BJ (cell line): ENCODE results near the gene C1QL2. TPM values are rescaled to one million over a fixed set of nuclear protein-coding genes. Genes with fewer than 3 reads are reported as not detected.

ENCODE experiments used
- CTCF ChIA-PET: fragments of 350-600 bp; formaldehyde crosslinking; extraction: SDS; loops from one replicate; lab custom pipeline; 2021; ENCODE audit warnings: antibody characterized with exemption, inconsistent platforms; lab: Yijun Ruan, JAX
- POLR2A ChIA-PET: fragments of 300-600 bp; sonication (Branson Sonifier 250); formaldehyde crosslinking; extraction: SDS; loops from one replicate; lab custom pipeline; 2021; ENCODE audit warnings: antibody characterized with exemption; lab: Charles Lee
- DNase-seq: peaks from one replicate; pipeline ENCODE4 v3.0.0-alpha.2; 2011; ENCODE audit warnings: low read depth
- H3K27me3 ChIP-seq: 2 replicates; pipeline ENCODE4 v1.6.0; 2011; ENCODE audit warnings: low read length; ENCODE audit not compliant: control insufficient read depth, insufficient read depth
- H3K36me3 ChIP-seq: 2 replicates; pipeline ENCODE4 v1.5.1; 2011; ENCODE audit warnings: low read length; ENCODE audit not compliant: control insufficient read depth, insufficient read depth
- H3K4me3 ChIP-seq: 2 replicates; pipeline ENCODE4 v1.5.1; 2011; ENCODE audit warnings: low read depth, mild to moderate bottlenecking, control low read depth, low read length
- CTCF ChIP-seq: IDR thresholded peaks from 2 replicates; pipeline ENCODE4 v1.5.1; 2011; ENCODE audit warnings: low read depth, mild to moderate bottlenecking, control low read depth, inconsistent platforms, low read length, moderate library complexity; ENCODE audit not compliant: insufficient read depth
- polyA plus RNA-seq: library from polyadenylated mRNA; depleted of rRNA; stranded (reverse); fragments of >200 nt; gene quantifications from 2 replicates; pipeline ENCODE4 v1.2.3, GENCODE V29; 2011

C1QL2 gene
- polyA plus RNA-seq, 1 experiment = not detected

- ChIA-PET CTCF (no interaction called here), POLR2A (no interaction called here)
- TF ChIP-seq CTCF = no peak
- H3K4me3 ChIP-seq = no peak overlapping the region
- H3K36me3 ChIP-seq = no peaks in the 10 kb centered on the region
- DNase-seq = no peak
- H3K27me3 ChIP-seq = no peaks in the 10 kb centered on the region
These were observed 21.4 kb upstream of the C1QL2 start for GRCh38 chr2:119179991-119180390.

- no peak overlapping the region for H3K4me3 ChIP-seq
- no peaks in the 10 kb centered on the region for H3K36me3 ChIP-seq
- CTCF ChIA-PET = interaction anchor here (0.8 kb wide), 2 partner anchors 9 to 87 kb away, joined by 3 read pairs; no protein-coding TSS in a partner anchor
- TF ChIP-seq CTCF = no peak
- POLR2A ChIA-PET = interaction anchor here (0.6 kb wide), 1 partner anchor 10 kb away, joined by 4 read pairs; no protein-coding TSS in a partner anchor
- H3K27me3 ChIP-seq = no peaks in the 10 kb centered on the region
- no peak for DNase-seq
These were observed 20.7 kb upstream of the C1QL2 start for GRCh38 chr2:119179202-119179601.

- no peaks in the 10 kb centered on the region for H3K36me3 ChIP-seq
- ChIA-PET POLR2A (interaction anchor here (0.6 kb wide), 1 partner anchor 11 kb away, joined by 4 read pairs; no protein-coding TSS in a partner anchor), CTCF (interaction anchor here (0.8 kb wide), 1 partner anchor 88 kb away, joined by 3 read pairs; no protein-coding TSS in a partner anchor)
- no peaks in the 10 kb centered on the region for H3K27me3 ChIP-seq
- DNase-seq = no peak
- no peak overlapping the region for H3K4me3 ChIP-seq
- no peak for TF ChIP-seq CTCF
These were observed 20.2 kb upstream of the C1QL2 start for GRCh38 chr2:119178776-119179175.

GRCh38 chr2:119177838-119178190, 19.3 kb upstream of the C1QL2 start:
- Histone ChIP-seq H3K36me3 (no peaks in the 10 kb centered on the region), H3K27me3 (no peaks in the 10 kb centered on the region), H3K4me3 (no peak overlapping the region)
- no peak for DNase-seq
- ChIA-PET POLR2A (no interaction called here), CTCF (interaction anchor here (0.6 to 0.9 kb wide), 2 partner anchors 300 to 802 kb away, joined by 3 to 4 read pairs; no protein-coding TSS in a partner anchor)
- no peak for TF ChIP-seq CTCF

GRCh38 chr2:119177171-119177837, 18.8 kb upstream of the C1QL2 start:
- ChIA-PET CTCF (interaction anchor here (0.6 to 0.9 kb wide), 2 partner anchors 299 to 802 kb away, joined by 3 to 4 read pairs; no protein-coding TSS in a partner anchor), POLR2A (no interaction called here)
- no peak for TF ChIP-seq CTCF
- no peak for DNase-seq
- H3K4me3 ChIP-seq = no peak overlapping the region
- H3K36me3 ChIP-seq = no peaks in the 10 kb centered on the region
- H3K27me3 ChIP-seq = no peaks in the 10 kb centered on the region
